Measurements from ENCODE around the gene MZT2A.
"Not testable (repeated sequence)": the region's sequence is repeated elsewhere in the genome, so short reads cannot be mapped to it uniquely, and the experiment has no call there.

MZT2A gene

DNA sequence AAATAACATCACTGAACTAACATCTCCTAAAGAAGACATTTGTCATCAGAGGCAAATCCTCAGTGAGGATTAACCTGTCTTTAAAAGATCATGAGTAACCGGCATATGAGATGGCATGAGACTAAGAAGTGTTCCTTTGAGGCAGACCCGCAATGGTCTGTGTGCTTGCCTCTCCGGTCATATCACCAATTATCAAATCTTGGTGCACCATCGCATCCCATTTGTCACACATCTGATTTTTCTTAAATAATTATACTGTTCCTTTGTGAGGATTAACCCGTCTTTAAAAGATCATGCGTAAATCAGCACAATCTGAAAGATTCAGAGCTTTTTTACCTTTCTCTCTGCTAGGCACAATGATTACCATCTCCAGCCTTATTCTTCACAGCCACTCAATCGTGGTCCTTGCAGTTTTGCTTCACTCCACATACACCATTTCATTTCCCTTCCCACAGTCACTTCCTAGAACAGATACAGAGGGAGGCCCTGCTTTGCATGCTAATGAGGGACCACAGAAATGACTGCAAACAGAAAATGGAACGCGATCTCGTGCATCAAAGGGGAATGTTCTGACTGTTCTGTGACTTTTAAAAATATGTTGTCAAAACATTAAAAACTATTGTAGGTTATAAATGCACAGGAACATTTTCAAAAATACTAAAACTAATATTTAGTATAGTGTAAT lies 40.8 kb downstream of the MZT2A start:
- DNase-seq (ENCODE audit: low spot score): not testable (repeated sequence)

DNA sequence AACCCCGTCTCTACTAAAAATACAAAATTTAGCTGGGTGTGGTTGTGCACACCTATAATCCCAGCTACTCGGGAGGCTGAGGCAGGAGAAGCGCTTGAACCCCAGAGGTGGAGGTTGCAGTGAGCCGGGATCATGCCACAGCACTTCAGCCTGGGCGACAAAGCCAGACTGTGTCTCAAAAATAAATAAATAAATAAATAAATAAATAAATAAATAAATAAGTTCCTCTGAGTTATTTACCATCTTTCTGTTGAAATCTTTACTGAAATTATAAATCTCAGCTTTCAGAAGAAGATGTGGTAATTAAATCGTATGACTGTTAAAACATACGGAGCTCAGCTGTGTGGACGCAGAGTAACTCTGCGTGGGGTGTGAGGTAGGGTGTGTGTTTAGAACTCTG lies 44.2 kb downstream of the MZT2A start:
- DNase-seq (ENCODE audit: low spot score): not testable (repeated sequence)

DNA sequence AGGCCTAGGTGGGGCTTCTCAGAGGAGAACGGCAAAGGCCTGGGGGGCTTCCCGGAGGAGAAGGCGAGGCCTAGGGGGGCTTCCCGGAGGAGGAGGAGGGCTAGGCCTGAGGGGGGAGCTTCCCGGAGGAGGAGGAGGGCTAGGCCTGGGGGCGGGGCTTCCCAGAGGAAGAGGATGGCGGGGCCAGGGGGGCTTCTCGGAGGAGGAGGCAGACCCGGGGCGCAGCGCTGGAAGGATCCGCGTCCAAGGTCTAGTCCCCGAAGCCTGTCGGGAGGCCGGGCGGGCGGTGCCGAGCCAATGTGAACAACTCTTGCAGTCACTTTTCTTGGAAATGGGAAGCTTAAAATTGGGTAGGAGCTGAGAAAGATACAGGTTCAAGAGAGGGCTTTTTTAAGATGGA lies 46.3 kb downstream of the MZT2A start:
- DNase-seq (ENCODE audit: low spot score): no peak

DNA sequence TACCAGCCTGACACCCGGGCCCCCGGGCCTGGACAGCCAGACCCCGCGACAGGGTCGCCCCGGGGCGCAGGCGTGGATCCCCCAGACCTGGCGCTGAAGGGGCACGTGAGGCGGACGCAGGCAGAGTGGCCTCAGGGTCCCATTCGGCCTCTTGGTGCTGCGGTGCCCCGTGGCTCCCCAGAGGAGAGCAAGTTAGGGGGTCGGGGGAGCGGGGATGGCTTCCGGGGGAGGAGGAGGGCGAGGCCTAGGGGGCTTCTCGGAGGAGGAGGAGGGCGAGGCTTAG lies 46.7 kb downstream of the MZT2A start:
- DNase-seq (ENCODE audit: low spot score): not testable (repeated sequence)

DNA sequence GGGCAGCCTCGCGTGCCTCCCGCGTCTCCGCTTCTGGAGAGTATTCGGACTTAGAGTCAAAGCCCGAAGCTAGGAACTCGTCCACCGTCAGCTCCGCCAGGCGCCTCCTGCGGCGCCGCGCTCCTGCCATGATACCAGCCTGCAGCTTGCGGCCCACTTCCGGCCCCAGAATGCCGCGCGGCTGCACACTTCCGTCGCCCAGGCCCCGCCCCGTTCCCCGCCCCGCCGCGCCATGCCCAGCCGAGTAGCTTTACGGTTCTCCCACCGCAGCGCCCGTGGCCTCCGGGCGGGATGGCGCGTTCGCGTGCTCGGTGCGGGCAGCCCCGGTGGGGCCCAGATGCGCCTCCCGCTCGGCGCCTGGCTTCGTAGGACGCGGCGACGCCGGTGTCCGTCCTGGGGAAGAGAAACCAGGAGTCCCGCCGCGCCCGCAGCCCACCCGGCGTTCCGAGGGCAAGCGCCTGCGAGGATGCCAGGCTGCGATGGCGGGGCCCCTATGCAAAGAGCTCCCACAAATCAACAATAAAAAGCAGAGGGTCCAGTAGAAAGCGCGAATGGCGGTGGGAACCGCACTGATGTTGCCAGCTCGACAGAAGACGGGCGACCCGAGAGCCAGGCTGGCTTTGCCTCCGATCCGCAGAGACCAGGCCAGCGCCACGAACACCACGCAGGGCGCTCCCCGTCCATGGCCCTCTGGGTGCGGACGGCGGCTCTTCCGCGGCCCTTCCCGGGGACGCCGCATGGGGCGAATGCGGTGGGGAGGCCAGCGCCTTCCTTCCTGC lies 47.3 kb downstream of the MZT2A start:
- DNase-seq (ENCODE audit: low spot score): not testable (repeated sequence)

DNA sequence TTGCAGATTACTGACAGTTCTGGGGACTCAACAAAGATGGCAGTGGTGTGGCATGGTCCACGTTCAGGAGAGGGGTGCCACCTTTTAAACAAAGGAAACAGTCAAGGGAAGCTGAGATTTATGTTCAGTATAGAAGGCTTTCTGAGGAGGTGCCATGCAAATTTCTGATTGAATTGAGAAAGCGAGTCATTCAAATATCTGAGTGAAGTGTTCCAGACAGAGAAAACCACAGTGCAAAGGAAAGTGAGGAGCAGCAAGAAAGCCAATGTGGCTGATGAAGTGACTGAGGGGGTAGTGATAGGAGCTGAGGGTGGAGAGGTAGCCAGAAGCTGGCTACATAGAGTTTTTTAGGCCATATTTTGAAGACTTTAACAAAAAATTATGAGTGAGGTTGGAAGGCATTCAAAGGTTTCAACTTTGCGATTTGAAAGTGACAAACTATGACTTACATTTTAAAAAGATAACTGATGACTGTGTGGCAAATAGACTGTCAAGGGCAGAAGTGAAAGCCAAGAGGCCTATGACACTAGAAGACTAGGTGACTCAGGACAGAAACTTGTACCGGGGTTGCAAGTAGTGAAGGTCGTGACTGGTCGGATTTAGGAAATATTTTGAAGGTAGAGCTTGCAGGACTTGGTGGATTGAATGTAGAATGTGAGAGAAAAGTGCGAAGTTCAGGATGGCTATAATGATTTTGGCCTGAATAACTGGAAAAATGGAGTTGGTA lies 51.3 kb downstream of the MZT2A start:
- DNase-seq (ENCODE audit: low spot score): not testable (repeated sequence)
